ENCODE results near the gene SORCS3. TPM values are rescaled to one million over a fixed set of nuclear protein-coding genes. Genes with fewer than 3 reads are reported as not detected.

Gene SORCS3
- total RNA-seq, 3 donors from 2014 or later (not counting 1 experiment from before 2014, with no cell fraction given) = 0.05 to 0.09 TPM; not detected in 1

- Mint-ChIP-seq H3K4me1 (no peaks in the 10 kb centered on the region), H3K4me3 (no peak overlapping the region), H3K27me3 (ENCODE audit: low read depth in 2 of 2) (no peaks in the 10 kb centered on the region), H3K36me3 (no peaks in the 10 kb centered on the region), H3K9me3 (peaks cover 4 to 10% of the 10 kb centered on the region in 2 donors), H3K27ac (no peak overlapping the region)
- H3K4me3 ChIP-seq (ENCODE audit: low read length) = no peak overlapping the region
- WGBS (ENCODE audit: insufficient coverage) = 58% methylated on average over 2 of the region's 4 CpGs
- no peak overlapping the region for H3K27ac ChIP-seq (ENCODE audit: low read length)
- ATAC-seq = no peak
- peaks cover 4% of the 10 kb centered on the region for H3K9me3 ChIP-seq (ENCODE audit: control insufficient read depth, insufficient read depth, low read length)
- no peaks in the 10 kb centered on the region for H3K4me1 ChIP-seq (ENCODE audit: control insufficient read depth, insufficient read depth, low read length)
- H3K36me3 ChIP-seq (ENCODE audit: control insufficient read depth, insufficient read depth, low read length) = no peaks in the 10 kb centered on the region
- TF ChIP-seq CTCF (IDR thresholded peaks at IDR 0.05) = no peak
- no peak for DNase-seq
- intact Hi-C loops (cut with micrococcal nuclease) = loop anchor here (2.0 kb wide), 1 partner anchor 13 kb away; no protein-coding TSS in a partner anchor
- no peaks in the 10 kb centered on the region for H3K27me3 ChIP-seq (ENCODE audit: control insufficient read depth, insufficient read depth, low read length)
These were observed 650.5 kb downstream of the SORCS3 start for GRCh38 chr10:105291571-105291970.

- Histone ChIP-seq H3K27ac (ENCODE audit: low read length) (no peak overlapping the region), H3K9me3 (ENCODE audit: control insufficient read depth, insufficient read depth, low read length) (peaks cover 4% of the 10 kb centered on the region), H3K27me3 (ENCODE audit: control insufficient read depth, insufficient read depth, low read length) (no peaks in the 10 kb centered on the region), H3K4me3 (ENCODE audit: low read length) (no peak overlapping the region), H3K36me3 (ENCODE audit: control insufficient read depth, insufficient read depth, low read length) (no peaks in the 10 kb centered on the region), H3K4me1 (ENCODE audit: control insufficient read depth, insufficient read depth, low read length) (no peaks in the 10 kb centered on the region)
- H3K36me3 Mint-ChIP-seq = no peaks in the 10 kb centered on the region
- no peak for DNase-seq
- no peak for TF ChIP-seq CTCF (IDR thresholded peaks at IDR 0.05)
- ATAC-seq = no peak
- H3K27me3 Mint-ChIP-seq (ENCODE audit: low read depth in 2 of 2) = no peaks in the 10 kb centered on the region
- H3K4me1 Mint-ChIP-seq = no peaks in the 10 kb centered on the region
- H3K4me3 Mint-ChIP-seq = no peak overlapping the region
- no peak overlapping the region for H3K27ac Mint-ChIP-seq
- peaks cover 4 to 9% of the 10 kb centered on the region in 2 donors for H3K9me3 Mint-ChIP-seq
- no CpG with 5 or more reads among the region's 3 CpGs for WGBS (ENCODE audit: insufficient coverage)
- intact Hi-C loops (cut with micrococcal nuclease) = no loop called here
These were observed 651.1 kb downstream of the SORCS3 start for GRCh38 chr10:105292236-105292635.

Measured in natural killer cell (primary cell).